K562 (cell line): ENCODE results near the gene ATP2B1.

Experiments used
- CREB1 ChIP-seq, 2 experiments: sonication (generic) in 1 of 2; formaldehyde crosslinking in 1 of 2; IDR thresholded peaks; 2 replicates each; pipeline versions ENCODE4 v1.6.1 to v1.8.0; 2012 to 2022; ENCODE audit warnings: inconsistent platforms in 1 of 2, mild to moderate bottlenecking in 1 of 2, missing genetic modification reagents in 1 of 2, moderate library complexity in 1 of 2
- KDM4B ChIP-seq, 2 experiments: fragments of 450-650 bp in 1 of 2; sonication (generic) in 1 of 2; IDR thresholded peaks; 2 replicates each; pipeline ENCODE4 v1.6.1; 2016 to 2017; ENCODE audit warnings: borderline replicate concordance in 2 of 2, antibody characterized with exemption in 1 of 2, low read depth in 1 of 2, mild to moderate bottlenecking in 1 of 2
- TBP ChIP-seq: optimal IDR thresholded peaks from 2 replicates; pipeline ENCODE3; 2011; ENCODE audit warnings: low read depth, low read length, improper control_type of control experiment
- ZNF174 ChIP-seq: fragments of 250-450 bp; sonication (Bioruptor Pico); IDR thresholded peaks from 2 replicates; pipeline ENCODE4 v1.4.0; 2020; ENCODE audit warnings: mild to moderate bottlenecking

- TF ChIP-seq ZNF174 (CRISPR knock-in tag) (no peak), CREB1 (IDR thresholded peaks at IDR 0.05) (no peak), CREB1 (CRISPR knock-in tag; IDR thresholded peaks at IDR 0.05) (no peak), KDM4B (IDR thresholded peaks at IDR 0.05; ENCODE audit: borderline replicate concordance in 2 of 2, low read depth in 1 of 2) (no peak), TBP (no peak)
Measured at GRCh38 chr12:89752341-89752740, 43.7 kb upstream of the ATP2B1 start.
